ENCODE measurements around the gene DNAJC11. TPM values are rescaled to one million over a fixed set of nuclear protein-coding genes. Genes with fewer than 3 reads are reported as not detected.
"Not testable (repeated sequence)": the region's sequence is repeated elsewhere in the genome, so short reads cannot be mapped to it uniquely, and the experiment has no call there.

Gene DNAJC11
- total RNA-seq (41.4 TPM), polyA plus RNA-seq (10 to 100 TPM; 10.4 to 18.9 (median 15.0) TPM)

GRCh38 chr1:6701437-6702153, at the start of gene DNAJC11:
DNAJC11 (minus strand) TSS chr1:6701816; CDS start chr1:6701800, 16 bp downstream.
- Mint-ChIP-seq H3K4me3 (peak within 1 kb of the TSS; percentile 92 to 96 (median 94)), H3K27ac (peak within 1 kb of the TSS; percentile 86 to 93 (median 89)), H3K27me3 (no peaks in the 10 kb centered on the region), H3K4me1 (peaks cover 0 to 32% (median 22%) of the 10 kb centered on the region in 4 donors), H3K36me3 (peaks cover 6% of the 10 kb centered on the region), H3K9me3 (no peaks in the 10 kb centered on the region)
- Histone ChIP-seq H3K4me1 (ENCODE audit: control insufficient read depth, insufficient read depth, low read length, poor library complexity, severe bottlenecking) (peaks cover 16% of the 10 kb centered on the region), H3K4me3 (ENCODE audit: low read depth, low read length) (peak within 1 kb of the TSS; percentile 79), H3K27ac (ENCODE audit: insufficient read depth, low read length, poor library complexity, severe bottlenecking) (peak within 1 kb of the TSS; percentile 75), H3K36me3 (ENCODE audit: control insufficient read depth, insufficient read depth, low read length) (no peaks in the 10 kb centered on the region), H3K9me3 (ENCODE audit: control insufficient read depth in 2 of 2, low read length in 2 of 2) (no peaks in the 10 kb centered on the region), H3K27me3 (ENCODE audit: control insufficient read depth, insufficient read depth, low read length) (no peaks in the 10 kb centered on the region)
- ATAC-seq (ENCODE audit: low read depth in 2 of 2) (peak; percentile 98), DNase-seq (peak; percentile 83 to 91 (median 91))

GRCh38 chr1:6750490-6750889, 48.9 kb upstream of the DNAJC11 start:
- H3K36me3 ChIP-seq (ENCODE audit: control insufficient read depth, insufficient read depth, low read length), result no peaks in the 10 kb centered on the region

GRCh38 chr1:6747674-6748073, 46.1 kb upstream of the DNAJC11 start:
- no peaks in the 10 kb centered on the region for H3K9me3 ChIP-seq (ENCODE audit: control insufficient read depth in 2 of 2, low read length in 2 of 2)
- peaks cover 0 to 13% (median 5%) of the 10 kb centered on the region in 4 donors for H3K4me1 Mint-ChIP-seq
- no peak overlapping the region for H3K4me3 Mint-ChIP-seq
- no peaks in the 10 kb centered on the region for H3K36me3 Mint-ChIP-seq
- no peak overlapping the region for H3K27ac ChIP-seq (ENCODE audit: insufficient read depth, low read length, poor library complexity, severe bottlenecking)
- H3K27me3 Mint-ChIP-seq, result peaks cover 31% of the 10 kb centered on the region
- ATAC-seq (ENCODE audit: low read depth in 2 of 2), result no peak
- no peak for DNase-seq
- no peaks in the 10 kb centered on the region for H3K4me1 ChIP-seq (ENCODE audit: control insufficient read depth, insufficient read depth, low read length, poor library complexity, severe bottlenecking)
- H3K36me3 ChIP-seq (ENCODE audit: control insufficient read depth, insufficient read depth, low read length), result no peaks in the 10 kb centered on the region
- no peak overlapping the region for H3K27ac Mint-ChIP-seq
- no peaks in the 10 kb centered on the region for H3K27me3 ChIP-seq (ENCODE audit: control insufficient read depth, insufficient read depth, low read length)
- peaks cover 0 to 2% (median 0%) of the 10 kb centered on the region in 7 donors for H3K9me3 Mint-ChIP-seq
- no peak overlapping the region for H3K4me3 ChIP-seq (ENCODE audit: low read depth, low read length)

More at GRCh38 chr1:6750490-6750889, 48.9 kb upstream of the DNAJC11 start:
- DNase-seq (no peak), ATAC-seq (ENCODE audit: low read depth in 2 of 2) (no peak)
- no peak overlapping the region for H3K27ac Mint-ChIP-seq
- peaks cover 41% of the 10 kb centered on the region for H3K27me3 Mint-ChIP-seq
- peaks cover 0 to 2% (median 0%) of the 10 kb centered on the region in 7 donors for H3K9me3 Mint-ChIP-seq
- H3K4me3 ChIP-seq (ENCODE audit: low read depth, low read length), result no peak overlapping the region
- no peaks in the 10 kb centered on the region for H3K4me1 ChIP-seq (ENCODE audit: control insufficient read depth, insufficient read depth, low read length, poor library complexity, severe bottlenecking)
- H3K27me3 ChIP-seq (ENCODE audit: control insufficient read depth, insufficient read depth, low read length), result peaks cover 1% of the 10 kb centered on the region
- no peaks in the 10 kb centered on the region for H3K36me3 Mint-ChIP-seq
- no peaks in the 10 kb centered on the region for H3K9me3 ChIP-seq (ENCODE audit: control insufficient read depth in 2 of 2, low read length in 2 of 2)
- H3K4me1 Mint-ChIP-seq, result no peaks in the 10 kb centered on the region
- no peak overlapping the region for H3K27ac ChIP-seq (ENCODE audit: insufficient read depth, low read length, poor library complexity, severe bottlenecking)
- no peak overlapping the region for H3K4me3 Mint-ChIP-seq

- Histone ChIP-seq H3K27me3 (ENCODE audit: control insufficient read depth, insufficient read depth, low read length) (no peaks in the 10 kb centered on the region), H3K4me3 (ENCODE audit: low read depth, low read length) (no peak overlapping the region), H3K9me3 (ENCODE audit: control insufficient read depth in 2 of 2, low read length in 2 of 2) (no peaks in the 10 kb centered on the region), H3K27ac (ENCODE audit: insufficient read depth, low read length, poor library complexity, severe bottlenecking) (no peak overlapping the region), H3K36me3 (ENCODE audit: control insufficient read depth, insufficient read depth, low read length) (no peaks in the 10 kb centered on the region), H3K4me1 (ENCODE audit: control insufficient read depth, insufficient read depth, low read length, poor library complexity, severe bottlenecking) (no peaks in the 10 kb centered on the region)
- peaks cover 0 to 14% (median 5%) of the 10 kb centered on the region in 4 donors for H3K4me1 Mint-ChIP-seq
- H3K27me3 Mint-ChIP-seq, result peaks cover 24% of the 10 kb centered on the region
- ATAC-seq (ENCODE audit: low read depth in 2 of 2) (no peak), DNase-seq (peak in 1 of 3 donors; percentile 23)
- H3K27ac Mint-ChIP-seq, result no peak overlapping the region
- H3K9me3 Mint-ChIP-seq, result peaks cover 0 to 2% (median 0%) of the 10 kb centered on the region in 7 donors
- H3K4me3 Mint-ChIP-seq, result no peak overlapping the region
- H3K36me3 Mint-ChIP-seq, result no peaks in the 10 kb centered on the region
These were observed 43.5 kb upstream of the DNAJC11 start for GRCh38 chr1:6745073-6745472.

GRCh38 chr1:6743189-6744101, 41.8 kb upstream of the DNAJC11 start:
- ATAC-seq (ENCODE audit: low read depth in 2 of 2) (peak in 1 of 2 donors; percentile 37), DNase-seq (peak in 2 of 3 donors; percentile 41 to 46)
- peaks cover 15% of the 10 kb centered on the region for H3K27me3 Mint-ChIP-seq
- H3K4me3 Mint-ChIP-seq, result peak overlapping the region in 1 of 4 donors; percentile 79
- Histone ChIP-seq H3K4me3 (ENCODE audit: low read depth, low read length) (no peak overlapping the region), H3K36me3 (ENCODE audit: control insufficient read depth, insufficient read depth, low read length) (no peaks in the 10 kb centered on the region), H3K4me1 (ENCODE audit: control insufficient read depth, insufficient read depth, low read length, poor library complexity, severe bottlenecking) (no peaks in the 10 kb centered on the region), H3K27me3 (ENCODE audit: control insufficient read depth, insufficient read depth, low read length) (no peaks in the 10 kb centered on the region), H3K27ac (ENCODE audit: insufficient read depth, low read length, poor library complexity, severe bottlenecking) (no peak overlapping the region), H3K9me3 (ENCODE audit: control insufficient read depth in 2 of 2, low read length in 2 of 2) (no peaks in the 10 kb centered on the region)
- H3K4me1 Mint-ChIP-seq, result peaks cover 0 to 14% (median 5%) of the 10 kb centered on the region in 4 donors
- H3K36me3 Mint-ChIP-seq, result no peaks in the 10 kb centered on the region
- H3K9me3 Mint-ChIP-seq, result peaks cover 0 to 2% (median 0%) of the 10 kb centered on the region in 7 donors
- no peak overlapping the region for H3K27ac Mint-ChIP-seq

GRCh38 chr1:6742676-6743188, 41.1 kb upstream of the DNAJC11 start:
- not testable (repeated sequence) for H3K27ac ChIP-seq (ENCODE audit: insufficient read depth, low read length, poor library complexity, severe bottlenecking); H3K9me3 ChIP-seq (ENCODE audit: control insufficient read depth in 2 of 2, low read length in 2 of 2)

GRCh38 chr1:6738987-6739676, 37.5 kb upstream of the DNAJC11 start:
- Histone ChIP-seq H3K36me3 (ENCODE audit: control insufficient read depth, insufficient read depth, low read length) (no peaks in the 10 kb centered on the region), H3K4me3 (ENCODE audit: low read depth, low read length) (no peak overlapping the region), H3K4me1 (ENCODE audit: control insufficient read depth, insufficient read depth, low read length, poor library complexity, severe bottlenecking) (no peaks in the 10 kb centered on the region), H3K9me3 (ENCODE audit: control insufficient read depth in 2 of 2, low read length in 2 of 2) (no peaks in the 10 kb centered on the region), H3K27me3 (ENCODE audit: control insufficient read depth, insufficient read depth, low read length) (no peaks in the 10 kb centered on the region), H3K27ac (ENCODE audit: insufficient read depth, low read length, poor library complexity, severe bottlenecking) (no peak overlapping the region)
- Mint-ChIP-seq H3K9me3 (peaks cover 0 to 2% (median 0%) of the 10 kb centered on the region in 7 donors), H3K4me3 (peak overlapping the region in 1 of 4 donors; percentile 50), H3K36me3 (no peaks in the 10 kb centered on the region), H3K27me3 (peaks cover 6% of the 10 kb centered on the region), H3K4me1 (peaks cover 0 to 17% (median 8%) of the 10 kb centered on the region in 4 donors), H3K27ac (no peak overlapping the region)
- DNase-seq (no peak), ATAC-seq (ENCODE audit: low read depth in 2 of 2) (no peak)

More at GRCh38 chr1:6742676-6743188, 41.1 kb upstream of the DNAJC11 start:
- Mint-ChIP-seq H3K4me3 (peak overlapping the region in 1 of 4 donors; percentile 4), H3K4me1 (peaks cover 0 to 14% (median 5%) of the 10 kb centered on the region in 4 donors)
- peak in 1 of 3 donors; percentile 49 for DNase-seq
- not testable (repeated sequence) for H3K36me3 ChIP-seq (ENCODE audit: control insufficient read depth, insufficient read depth, low read length); H3K27me3 ChIP-seq (ENCODE audit: control insufficient read depth, insufficient read depth, low read length); H3K36me3 Mint-ChIP-seq; ATAC-seq (ENCODE audit: low read depth in 2 of 2); H3K27me3 Mint-ChIP-seq; H3K4me3 ChIP-seq (ENCODE audit: low read depth, low read length); H3K9me3 Mint-ChIP-seq; H3K4me1 ChIP-seq (ENCODE audit: control insufficient read depth, insufficient read depth, low read length, poor library complexity, severe bottlenecking); H3K27ac Mint-ChIP-seq

All from CD4-positive, CD25-positive, alpha-beta regulatory T cell (primary cell).